Mesothelial cell of epicardium (in vitro differentiated cells): ENCODE results near the gene SPTBN5. TPM values are rescaled to one million over a fixed set of nuclear protein-coding genes. Genes with fewer than 3 reads are reported as not detected.

Experiments
- DNase-seq, 2 experiments: peaks; one replicate each; pipeline ENCODE4 v3.0.0; 2021; ENCODE audit warnings: low spot score in 2 of 2; ENCODE audit not compliant: unreplicated experiment in 2 of 2
- H3K27ac Mint-ChIP-seq: 2 replicates; pipeline ENCODE4 v1.8.0; 2021; ENCODE audit warnings: mixed read lengths
- H3K27me3 Mint-ChIP-seq: 2 replicates; pipeline ENCODE4 v1.8.0; 2021; ENCODE audit warnings: low read depth, mixed read lengths
- H3K36me3 Mint-ChIP-seq: 2 replicates; pipeline ENCODE4 v1.8.0; 2021; ENCODE audit warnings: mixed read lengths
- H3K4me1 Mint-ChIP-seq: 2 replicates; pipeline ENCODE4 v1.8.0; 2021; ENCODE audit warnings: mixed read lengths
- H3K4me3 Mint-ChIP-seq: 2 replicates; pipeline ENCODE4 v1.8.0; 2021; ENCODE audit warnings: mild to moderate bottlenecking, moderate library complexity, mixed read lengths
- H3K9me3 Mint-ChIP-seq: 2 replicates; pipeline ENCODE4 v1.8.0; 2021; ENCODE audit warnings: mixed read lengths
- CTCF ChIP-seq: fragments of 200-600 bp; sonication (generic); IDR thresholded peaks from one replicate; pipeline ENCODE4 v1.5.0; 2021; ENCODE audit warnings: antibody characterized with exemption; ENCODE audit not compliant: unreplicated experiment
- total RNA-seq: library from RNA; stranded (reverse); gene quantifications from 3 replicates; pipeline ENCODE4 v1.2.1, GENCODE V29; 2021

Gene SPTBN5
- total RNA-seq, 1 donor from 2014 or later = 2.7 TPM

GRCh38 chr15:41919954-41920538 lies 26.2 kb upstream of the SPTBN5 start:
- H3K9me3 Mint-ChIP-seq = no peaks in the 10 kb centered on the region
- peaks cover 5% of the 10 kb centered on the region for H3K36me3 Mint-ChIP-seq
- no peak overlapping the region for H3K4me3 Mint-ChIP-seq
- no peak for DNase-seq
- no peak for TF ChIP-seq CTCF
- no peak overlapping the region for H3K27ac Mint-ChIP-seq
- H3K27me3 Mint-ChIP-seq = no peaks in the 10 kb centered on the region
- no peaks in the 10 kb centered on the region for H3K4me1 Mint-ChIP-seq

- TF ChIP-seq CTCF = no peak
- Mint-ChIP-seq H3K27ac (no peak overlapping the region), H3K36me3 (peaks cover 5% of the 10 kb centered on the region), H3K27me3 (no peaks in the 10 kb centered on the region), H3K4me1 (no peaks in the 10 kb centered on the region), H3K4me3 (no peak overlapping the region), H3K9me3 (no peaks in the 10 kb centered on the region)
- no peak for DNase-seq
Observed at GRCh38 chr15:41919201-41919820, 25.5 kb upstream of the SPTBN5 start.

GRCh38 chr15:41918506-41919126 lies 24.8 kb upstream of the SPTBN5 start:
- no peaks in the 10 kb centered on the region for H3K4me1 Mint-ChIP-seq
- no peak for DNase-seq
- no peak for TF ChIP-seq CTCF
- H3K9me3 Mint-ChIP-seq = no peaks in the 10 kb centered on the region
- peaks cover 5% of the 10 kb centered on the region for H3K36me3 Mint-ChIP-seq
- H3K27ac Mint-ChIP-seq = no peak overlapping the region
- no peak overlapping the region for H3K4me3 Mint-ChIP-seq
- H3K27me3 Mint-ChIP-seq = no peaks in the 10 kb centered on the region

GRCh38 chr15:41917767-41918430 lies 24.0 kb upstream of the SPTBN5 start:
- DNase-seq = no peak
- H3K4me1 Mint-ChIP-seq = no peaks in the 10 kb centered on the region
- H3K27ac Mint-ChIP-seq = no peak overlapping the region
- no peak overlapping the region for H3K4me3 Mint-ChIP-seq
- peaks cover 5% of the 10 kb centered on the region for H3K36me3 Mint-ChIP-seq
- TF ChIP-seq CTCF = no peak
- H3K9me3 Mint-ChIP-seq = no peaks in the 10 kb centered on the region
- H3K27me3 Mint-ChIP-seq = no peaks in the 10 kb centered on the region

GRCh38 chr15:41915255-41915994 lies 21.6 kb upstream of the SPTBN5 start:
- peaks cover 5% of the 10 kb centered on the region for H3K36me3 Mint-ChIP-seq
- H3K27ac Mint-ChIP-seq = no peak overlapping the region
- H3K27me3 Mint-ChIP-seq = no peaks in the 10 kb centered on the region
- TF ChIP-seq CTCF = no peak
- H3K4me3 Mint-ChIP-seq = no peak overlapping the region
- no peaks in the 10 kb centered on the region for H3K9me3 Mint-ChIP-seq
- H3K4me1 Mint-ChIP-seq = no peaks in the 10 kb centered on the region
- DNase-seq = no peak
